K562 (cell line): ENCODE results near the gene RBPJL. TPM values are rescaled to one million over a fixed set of nuclear protein-coding genes. Genes with fewer than 3 reads are reported as not detected.

Experiments used
- PML ChIP-seq: IDR thresholded peaks from 2 replicates; pipeline ENCODE4 v1.6.1; 2012; ENCODE audit warnings: low read length, inconsistent platforms
- ZNF274 ChIP-seq: IDR thresholded peaks from 2 replicates; pipeline ENCODE4 v1.6.1; 2011; ENCODE audit warnings: low read depth, mild to moderate bottlenecking, low read length, moderate library complexity, borderline replicate concordance
- polyA plus RNA-seq, 8 experiments: library from polyadenylated mRNA; depleted of rRNA in 4 of 8; stranded (reverse) in 5 of 8; unstranded in 3 of 8; fragments of >200 nt; fragmentation: Nextera tagmentation in 2 of 8; fragmentation: Illumina TruSeq in 1 of 8; extraction: Ambion mirVana in 2 of 8; extraction: Trizol in 1 of 8; gene quantifications; 2 replicates each; pipeline versions ENCODE4 v1.2.1 to v1.2.3, GENCODE V29; 2011 to 2014; ENCODE audit warnings: inconsistent platforms in 1 of 8, missing spikeins in 1 of 8
- total RNA-seq, 7 experiments: library from RNA; depleted of rRNA in 6 of 7; stranded (reverse); fragments of >200 nt in 6 of 7; fragmentation: Illumina TruSeq in 2 of 7; extraction: Trizol in 2 of 7; gene quantifications; 2 replicates each; pipeline versions ENCODE4 v1.2.1 to v1.2.3, GENCODE V29; 2011 to 2021; ENCODE audit warnings: low replicate concordance in 1 of 7
- TF ChIP-seq, protein P1 (sequence below): fragments of 450-650 bp; IDR thresholded peaks from 2 replicates; pipeline ENCODE4 v1.6.1; 2018; ENCODE audit not compliant: partially characterized antibody
- TF ChIP-seq, protein P2 (sequence below): fragments of 250-450 bp; sonication (Bioruptor Pico); IDR thresholded peaks from 2 replicates; pipeline ENCODE4 v1.6.1; 2021; ENCODE audit warnings: mild to moderate bottlenecking

Gene RBPJL
- total and polyA plus RNA-seq, 9 of the 15 experiments (the other 6 are each of a cell fraction or from before 2014, with no cell fraction given), result not detected

DNA sequence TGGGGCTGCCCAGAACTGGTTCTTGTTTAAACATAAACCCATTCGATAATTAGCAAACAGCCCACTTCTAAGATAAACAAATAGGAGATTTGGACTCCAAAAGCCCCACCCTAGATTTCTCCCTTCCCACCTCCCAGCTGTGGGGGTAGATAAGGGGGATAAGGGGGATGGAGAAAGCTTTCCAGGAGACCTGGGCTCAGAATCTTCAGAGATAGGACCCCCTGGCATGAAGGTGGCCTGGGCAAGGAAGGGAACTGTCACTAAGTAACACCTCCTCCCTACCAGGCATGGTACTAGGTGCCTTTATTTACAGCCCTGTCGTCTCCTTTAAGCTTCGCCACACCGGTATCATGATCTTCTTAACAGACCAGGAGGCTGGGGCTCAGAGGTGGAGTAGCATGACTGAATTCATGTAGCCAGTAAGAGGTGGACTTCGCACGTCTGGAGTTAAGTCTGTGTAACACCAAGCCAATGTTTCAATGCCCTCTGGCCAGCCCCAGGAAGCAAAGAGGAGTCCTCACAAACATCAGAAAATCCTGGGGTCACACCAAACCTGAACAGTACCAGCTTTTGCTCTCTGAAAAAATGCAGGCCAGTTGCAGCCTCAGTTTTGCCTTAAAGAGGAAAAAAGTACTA is 37.0 kb downstream of the RBPJL start (continued):
- TF ChIP-seq, protein P1, sequence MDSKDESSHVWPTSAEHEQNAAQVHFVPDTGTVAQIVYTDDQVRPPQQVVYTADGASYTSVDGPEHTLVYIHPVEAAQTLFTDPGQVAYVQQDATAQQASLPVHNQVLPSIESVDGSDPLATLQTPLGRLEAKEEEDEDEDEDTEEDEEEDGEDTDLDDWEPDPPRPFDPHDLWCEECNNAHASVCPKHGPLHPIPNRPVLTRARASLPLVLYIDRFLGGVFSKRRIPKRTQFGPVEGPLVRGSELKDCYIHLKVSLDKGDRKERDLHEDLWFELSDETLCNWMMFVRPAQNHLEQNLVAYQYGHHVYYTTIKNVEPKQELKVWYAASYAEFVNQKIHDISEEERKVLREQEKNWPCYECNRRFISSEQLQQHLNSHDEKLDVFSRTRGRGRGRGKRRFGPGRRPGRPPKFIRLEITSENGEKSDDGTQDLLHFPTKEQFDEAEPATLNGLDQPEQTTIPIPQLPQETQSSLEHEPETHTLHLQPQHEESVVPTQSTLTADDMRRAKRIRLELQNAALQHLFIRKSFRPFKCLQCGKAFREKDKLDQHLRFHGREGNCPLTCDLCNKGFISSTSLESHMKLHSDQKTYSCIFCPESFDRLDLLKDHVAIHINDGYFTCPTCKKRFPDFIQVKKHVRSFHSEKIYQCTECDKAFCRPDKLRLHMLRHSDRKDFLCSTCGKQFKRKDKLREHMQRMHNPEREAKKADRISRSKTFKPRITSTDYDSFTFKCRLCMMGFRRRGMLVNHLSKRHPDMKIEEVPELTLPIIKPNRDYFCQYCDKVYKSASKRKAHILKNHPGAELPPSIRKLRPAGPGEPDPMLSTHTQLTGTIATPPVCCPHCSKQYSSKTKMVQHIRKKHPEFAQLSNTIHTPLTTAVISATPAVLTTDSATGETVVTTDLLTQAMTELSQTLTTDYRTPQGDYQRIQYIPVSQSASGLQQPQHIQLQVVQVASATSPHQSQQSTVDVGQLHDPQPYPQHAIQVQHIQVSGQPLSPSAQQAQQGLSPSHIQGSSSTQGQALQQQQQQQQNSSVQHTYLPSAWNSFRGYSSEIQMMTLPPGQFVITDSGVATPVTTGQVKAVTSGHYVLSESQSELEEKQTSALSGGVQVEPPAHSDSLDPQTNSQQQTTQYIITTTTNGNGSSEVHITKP, result no peak
- no peak for TF ChIP-seq PML
- TF ChIP-seq, protein P2, sequence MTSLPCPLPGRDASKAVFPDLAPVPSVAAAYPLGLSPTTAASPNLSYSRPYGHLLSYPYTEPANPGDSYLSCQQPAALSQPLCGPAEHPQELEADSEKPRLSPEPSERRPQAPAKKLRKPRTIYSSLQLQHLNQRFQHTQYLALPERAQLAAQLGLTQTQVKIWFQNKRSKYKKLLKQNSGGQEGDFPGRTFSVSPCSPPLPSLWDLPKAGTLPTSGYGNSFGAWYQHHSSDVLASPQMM (CRISPR knock-in tag), result no peak
- TF ChIP-seq ZNF274, result no peak
